Heart left ventricle (tissue), 16 donors: ENCODE data around the gene TANGO6. TPM values are rescaled to one million over a fixed set of nuclear protein-coding genes. Genes with fewer than 3 reads are reported as not detected.

Source experiments
- ATAC-seq, 4 donors: fragments of 200-7000 bp; cut with Tn5 transposase; one replicate each; pipeline ENCODE4 v1.9.1; 2020 to 2022; ENCODE audit warnings: moderate library complexity in 4 of 4, mild to moderate bottlenecking in 3 of 4, moderate number of reproducible peaks in 1 of 4
- DNase-seq, 5 donors: peaks; one replicate each; pipeline ENCODE4 v3.0.0-alpha.2; 2020
- H3K27ac ChIP-seq, 12 donors: fragments of 200-600 bp; sonication (generic) in 4 of 12; one replicate each; pipeline versions ENCODE4 v1.5.0 to v1.8.0; 2016 to 2022; ENCODE audit warnings: mild to moderate bottlenecking in 2 of 12
- H3K27me3 ChIP-seq, 9 donors: fragments of 200-600 bp; sonication (generic) in 2 of 9; one replicate each; pipeline versions ENCODE4 v1.5.1 to v1.8.0; 2016 to 2022; ENCODE audit warnings: mild to moderate bottlenecking in 3 of 9
- H3K36me3 ChIP-seq, 9 donors: fragments of 200-600 bp; sonication (generic) in 2 of 9; one replicate each; pipeline versions ENCODE4 v1.5.0 to v1.8.0; 2018 to 2022; ENCODE audit warnings: mild to moderate bottlenecking in 2 of 9
- H3K4me1 ChIP-seq, 12 donors: fragments of 200-600 bp; sonication (generic) in 4 of 12; one replicate each; pipeline versions ENCODE4 v1.5.0 to v1.8.0; 2016 to 2022; ENCODE audit warnings: mild to moderate bottlenecking in 3 of 12
- H3K4me3 ChIP-seq, 12 donors: fragments of 200-600 bp; sonication (generic) in 4 of 12; one replicate each; pipeline versions ENCODE4 v1.5.0 to v1.8.0; 2017 to 2022; ENCODE audit warnings: mild to moderate bottlenecking in 9 of 12, moderate library complexity in 4 of 12
- H3K9me3 ChIP-seq, 12 donors: fragments of 200-600 bp; sonication (generic) in 4 of 12; one replicate each; pipeline versions ENCODE4 v1.5.0 to v1.8.0; 2016 to 2022; ENCODE audit warnings: mild to moderate bottlenecking in 1 of 12
- POLR2A ChIP-seq, 2 donors: fragments of 450-650 bp; IDR thresholded peaks; one replicate each; pipeline ENCODE4 v1.6.1; 2017; ENCODE audit warnings: antibody characterized with exemption in 2 of 2, mild to moderate bottlenecking in 2 of 2, moderate library complexity in 2 of 2
- WGBS, 4 donors: extraction: QIAGEN DNeasy Blood & Tissue Kit in 2 of 4; methylation state at CpG; one replicate each; pipeline versions ENCODE4 v1.1.5 to v1.1.7; 2013 to 2018; 5-methylcytosine and 5-hydroxymethylcytosine counted together
- intact Hi-C, 10 donors: fragments of 100-400 bp; cut with DNase I; formaldehyde crosslinking; loops; one replicate each; pipeline versions ENCODE4 v1.11.1 to v1.14.2; 2022
- polyA plus RNA-seq, 2 donors: library from polyadenylated mRNA; stranded (reverse); fragments of 200-250 nt; gene quantifications; one replicate each; pipeline ENCODE4 v1.2.3, GENCODE V29; 2013
- total RNA-seq, 9 donors: library from RNA; depleted of rRNA in 2 of 9; stranded (reverse); fragments of >200 nt in 2 of 9; fragmentation: NEBNext Ultra II Directional in 3 of 9; extraction: Animal tissue kit (Norgen Biotek cat#: 25700) in 3 of 9; gene quantifications; one replicate each; pipeline versions ENCODE4 v1.1.0 to v1.2.4, GENCODE V29; 2016 to 2023
- TF ChIP-seq, protein P1 (sequence below), 12 donors: fragments of 200-600 bp; sonication (generic) in 4 of 12; IDR thresholded peaks; one replicate each; pipeline versions ENCODE4 v1.5.0 to v1.8.0; 2018 to 2022; ENCODE audit warnings: antibody characterized with exemption in 12 of 12, mild to moderate bottlenecking in 5 of 12
- donor health status: ischemic (EF 13 %, LVEDD 7.1; RV severe dilation, severe dysfunction).
- donor health status: healthy with polysubstance abuse.
- donor health status: DM: no; HTN: yes; CAD: no.
- donor health status: DM: no; HTN: no; CAD: no.
- donor health status: ischemic (EF 25% LVEDD 6.9; RV normal size, moderate dysfunction).
- donor health status: ischemic (EF 25% LVEDD 5.7; RV mildly dilated, moderate dysfunction).
- donor health status: healthy.
- donor health status: DM: yes; HTN: yes; CAD: no.
- donor health status: ischemic (EF 35%, LVEDD 5.7; RV mildly dilated, moderate dysfunction).
- donor health status: nonischemic (EF 11% LVEDD 7.7; RV severe dilation, severe dysfunction).
- donor health status: DM: yes; HTN: yes; CAD: no.
- donor health status: PGD.
- donor health status: ischemic (EF 29% LVEDD 5.4; RV normal size, mild dysfunction).
- donor health status: nonischemic (EF 23%, LVEDD 6.1; RV moderate dilation, normal function).

Gene TANGO6
- total and polyA plus RNA-seq, 11 donors: 1.8 to 14.1 (median 8.8) TPM

DNA sequence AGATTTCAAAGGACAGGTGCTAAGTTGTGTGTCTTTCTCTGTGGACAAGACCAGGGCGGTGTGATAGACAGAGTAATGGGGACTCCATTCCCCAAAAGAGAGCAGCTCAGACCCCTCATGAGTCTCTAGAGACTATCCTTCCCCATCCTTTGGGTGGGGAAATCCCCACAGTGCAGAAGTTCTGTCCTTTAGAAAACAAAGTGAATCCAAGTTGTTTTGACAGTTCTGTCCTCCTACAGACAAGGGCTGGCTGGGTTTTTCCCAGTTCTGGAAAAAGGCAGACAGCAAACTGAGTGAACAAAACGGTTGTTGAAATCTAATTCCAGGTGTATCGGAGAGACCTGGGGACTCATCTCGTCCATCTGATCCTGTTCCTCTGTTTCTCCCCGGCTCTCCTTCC lies 251.2 kb downstream of the TANGO6 start:
- no peaks in the 10 kb centered on the region for H3K36me3 ChIP-seq
- H3K9me3 ChIP-seq: no peaks in the 10 kb centered on the region
- intact Hi-C loops: no loop called here
- TF ChIP-seq, protein P1, sequence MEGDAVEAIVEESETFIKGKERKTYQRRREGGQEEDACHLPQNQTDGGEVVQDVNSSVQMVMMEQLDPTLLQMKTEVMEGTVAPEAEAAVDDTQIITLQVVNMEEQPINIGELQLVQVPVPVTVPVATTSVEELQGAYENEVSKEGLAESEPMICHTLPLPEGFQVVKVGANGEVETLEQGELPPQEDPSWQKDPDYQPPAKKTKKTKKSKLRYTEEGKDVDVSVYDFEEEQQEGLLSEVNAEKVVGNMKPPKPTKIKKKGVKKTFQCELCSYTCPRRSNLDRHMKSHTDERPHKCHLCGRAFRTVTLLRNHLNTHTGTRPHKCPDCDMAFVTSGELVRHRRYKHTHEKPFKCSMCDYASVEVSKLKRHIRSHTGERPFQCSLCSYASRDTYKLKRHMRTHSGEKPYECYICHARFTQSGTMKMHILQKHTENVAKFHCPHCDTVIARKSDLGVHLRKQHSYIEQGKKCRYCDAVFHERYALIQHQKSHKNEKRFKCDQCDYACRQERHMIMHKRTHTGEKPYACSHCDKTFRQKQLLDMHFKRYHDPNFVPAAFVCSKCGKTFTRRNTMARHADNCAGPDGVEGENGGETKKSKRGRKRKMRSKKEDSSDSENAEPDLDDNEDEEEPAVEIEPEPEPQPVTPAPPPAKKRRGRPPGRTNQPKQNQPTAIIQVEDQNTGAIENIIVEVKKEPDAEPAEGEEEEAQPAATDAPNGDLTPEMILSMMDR (IDR thresholded peaks at IDR 0.05): no peak
- no peak for ATAC-seq
- no peak overlapping the region for H3K4me3 ChIP-seq
- DNase-seq: no peak
- 63 to 70% (median 66%) methylated on average over 5 of the region's 5 CpGs for WGBS, 4 donors
- no peak overlapping the region for H3K27ac ChIP-seq
- H3K4me1 ChIP-seq: peaks cover 0 to 11% (median under 1%) of the 10 kb centered on the region in 12 donors
- H3K27me3 ChIP-seq: no peaks in the 10 kb centered on the region

DNA sequence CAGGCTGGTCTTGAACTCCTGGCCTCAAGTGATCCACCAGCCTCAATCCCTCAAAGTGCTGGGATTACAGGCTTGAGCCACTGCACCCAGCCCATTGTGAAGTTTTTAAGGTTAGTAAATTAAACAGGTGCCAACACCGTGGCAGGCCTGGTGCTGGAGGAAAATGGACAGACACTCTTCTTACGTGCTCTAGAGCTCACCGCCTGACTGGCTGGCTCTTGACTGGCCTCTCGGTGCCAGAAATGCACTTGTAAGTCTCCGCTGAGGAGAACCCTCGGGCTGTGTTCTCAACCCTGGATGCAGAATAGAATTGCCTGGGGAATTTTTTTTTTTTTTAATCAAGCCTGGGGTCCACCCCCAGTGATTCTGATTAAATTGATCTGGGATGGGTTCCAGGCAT lies 251.9 kb downstream of the TANGO6 start:
- Histone ChIP-seq H3K27ac (no peak overlapping the region), H3K4me3 (no peak overlapping the region), H3K9me3 (no peaks in the 10 kb centered on the region), H3K36me3 (no peaks in the 10 kb centered on the region), H3K27me3 (no peaks in the 10 kb centered on the region), H3K4me1 (peaks cover 0 to 8% (median 0%) of the 10 kb centered on the region in 12 donors)
- no peak for TF ChIP-seq POLR2A (IDR thresholded peaks at IDR 0.05)
- TF ChIP-seq, protein P1 (IDR thresholded peaks at IDR 0.05): no peak
- intact Hi-C loops: no loop called here
- ATAC-seq (peak in 3 of 4 donors; percentile 14 to 67 (median 66)), DNase-seq (peak in 1 of 5 donors; percentile 11)
- WGBS, 4 donors: 46 to 77% (median 59%) methylated on average over 6 of the region's 6 CpGs

DNA sequence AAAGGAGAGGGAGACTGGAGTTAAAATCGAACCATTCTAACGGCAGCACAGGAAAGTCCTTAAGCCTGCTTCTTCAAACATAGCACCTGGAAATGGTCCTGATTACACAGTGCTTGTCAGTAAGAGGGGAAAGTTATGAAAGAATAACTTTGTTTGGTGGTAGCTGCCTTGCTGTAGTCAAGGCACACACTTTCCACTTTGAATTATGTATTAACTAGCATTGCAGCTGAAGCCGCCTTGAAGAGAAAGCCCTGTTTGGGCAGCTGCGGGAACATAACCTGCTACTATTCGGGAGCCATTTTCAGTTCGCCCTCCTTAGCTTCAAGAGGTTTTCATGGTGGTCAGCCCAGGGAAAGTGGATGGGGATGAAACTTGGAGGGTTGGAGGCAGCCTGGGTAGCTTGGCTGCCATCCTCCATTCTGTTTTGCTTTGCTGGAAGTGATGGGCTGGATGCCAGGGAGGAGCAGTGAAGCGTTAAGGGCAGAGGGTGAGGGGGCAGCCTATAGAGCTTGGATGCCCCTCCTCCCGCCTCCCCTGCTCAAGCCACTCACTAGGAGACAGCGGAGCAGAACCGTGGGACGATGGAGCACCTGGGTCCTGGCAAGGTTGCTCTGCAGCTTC lies 256.9 kb downstream of the TANGO6 start:
- intact Hi-C loops: loop anchor here in 2 of 10 donors (10.0 kb wide), 1 partner anchor 125 kb away; no protein-coding TSS in a partner anchor
- 71 to 81% (median 74%) methylated on average over 10 to 11 of the region's 11 CpGs for WGBS, 4 donors
- Histone ChIP-seq H3K9me3 (no peaks in the 10 kb centered on the region), H3K4me1 (peaks cover 0 to 11% (median 0%) of the 10 kb centered on the region in 12 donors), H3K4me3 (no peak overlapping the region), H3K36me3 (no peaks in the 10 kb centered on the region), H3K27me3 (peaks cover 0 to 2% (median 0%) of the 10 kb centered on the region in 9 donors), H3K27ac (no peak overlapping the region)
- ATAC-seq (no peak), DNase-seq (peak in 1 of 5 donors; percentile 28)
- TF ChIP-seq, protein P1 (IDR thresholded peaks at IDR 0.05): no peak

DNA sequence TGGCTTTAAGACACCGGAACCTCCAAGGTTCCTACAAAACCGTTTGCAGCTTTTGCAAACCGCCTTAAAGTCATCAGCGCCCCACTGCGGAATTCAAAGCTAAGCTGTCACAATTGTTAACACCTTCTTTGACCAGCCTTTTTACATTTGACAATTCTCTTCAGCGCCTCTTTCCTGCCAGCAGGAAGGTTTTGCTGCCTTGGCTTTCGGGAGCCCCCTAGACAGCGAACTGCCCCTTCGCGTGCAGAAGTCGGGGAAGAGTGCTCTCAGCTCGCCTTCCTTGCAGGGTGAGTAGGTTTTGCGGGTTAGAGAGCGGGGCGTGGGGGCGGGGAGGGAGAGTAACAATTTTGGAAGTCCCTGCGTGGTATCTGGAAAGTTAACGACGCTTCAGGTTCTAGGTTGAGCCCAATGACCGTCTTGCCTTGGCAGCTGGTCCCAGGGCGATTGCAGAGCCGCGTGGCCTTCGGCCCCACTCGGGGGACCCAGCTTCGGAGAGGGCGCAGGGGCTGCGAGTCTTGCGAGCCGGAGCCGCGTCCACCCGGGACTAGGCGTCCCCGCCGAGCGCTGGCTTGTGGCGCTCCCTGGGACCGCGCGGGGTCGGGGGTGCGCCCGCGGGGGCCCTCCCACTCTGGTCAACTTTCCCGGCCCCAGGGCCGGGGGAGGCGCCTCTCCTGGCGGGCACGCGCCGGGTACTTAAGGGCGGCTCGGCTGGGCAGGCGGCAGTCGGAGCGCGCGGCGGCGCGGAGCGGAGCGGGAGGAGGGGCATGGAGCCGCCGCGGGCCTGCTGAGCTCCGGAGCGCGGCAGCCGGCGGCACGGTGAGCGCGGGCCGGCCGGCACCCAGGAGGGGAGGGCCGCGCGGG lies 262.4 kb downstream of the TANGO6 start, which contains the start of gene HAS3:
Gene HAS3 (plus strand): TSS at position 153 of the 861 bp plus-strand sequence. CDS start 3,743 bp downstream, outside the sequence.
- WGBS, 4 donors: 0 to 1% (median 0%) methylated on average over 57 to 80 of the region's 80 CpGs
- H3K27me3 ChIP-seq: peaks cover 0 to 24% (median 0%) of the 10 kb centered on the region in 9 donors
- DNase-seq (peak in 3 of 5 donors; percentile 40 to 60 (median 44)), ATAC-seq (peak; percentile 58 to 79 (median 75))
- peak within 1 kb of the TSS in 3 of 12 donors; percentile 3 to 34 (median 27) for H3K27ac ChIP-seq
- TF ChIP-seq, protein P1 (IDR thresholded peaks at IDR 0.05): peak in 9 of 12 donors; percentile 10 to 46 (median 22)
- TF ChIP-seq POLR2A (IDR thresholded peaks at IDR 0.05): peak in 1 of 2 donors; percentile 33
- peaks cover 0 to 32% (median 26%) of the 10 kb centered on the region in 12 donors for H3K4me1 ChIP-seq
- H3K36me3 ChIP-seq: peaks cover 0 to 18% (median 6%) of the 10 kb centered on the region in 9 donors
- no peaks in the 10 kb centered on the region for H3K9me3 ChIP-seq
- peak within 1 kb of the TSS; percentile 42 to 75 (median 60) for H3K4me3 ChIP-seq
- intact Hi-C loops: loop anchor here in 6 of 10 donors (2.0 to 10.0 kb wide), 3 partner anchors 65 to 203 kb away; no protein-coding TSS in a partner anchor
